HUES48 (cell line): Measurements from ENCODE around the gene RANBP10.

Source experiments
- H3K27ac ChIP-seq: one replicate; pipeline ENCODE4 v1.7.0; 2013; ENCODE audit warnings: low read depth, low read length, inconsistent platforms
- H3K27me3 ChIP-seq: 2 replicates; pipeline ENCODE4 v1.6.1; 2013; ENCODE audit warnings: mild to moderate bottlenecking, low read length; ENCODE audit not compliant: control insufficient read depth, insufficient read depth
- H3K36me3 ChIP-seq: 2 replicates; pipeline ENCODE4 v1.6.1; 2013; ENCODE audit warnings: low read length; ENCODE audit not compliant: control insufficient read depth, insufficient read depth
- H3K4me1 ChIP-seq: 2 replicates; pipeline ENCODE4 v1.6.1; 2013; ENCODE audit warnings: mild to moderate bottlenecking, low read length; ENCODE audit not compliant: control insufficient read depth, insufficient read depth
- H3K4me3 ChIP-seq: 2 replicates; pipeline ENCODE4 v1.5.1; 2013; ENCODE audit warnings: mild to moderate bottlenecking, low read depth, low read length
- H3K9ac ChIP-seq: 2 replicates; pipeline ENCODE4 v1.6.1; 2013; ENCODE audit warnings: mild to moderate bottlenecking, low read depth, low read length, moderate library complexity
- H3K9me3 ChIP-seq: 2 replicates; pipeline ENCODE4 v1.6.1; 2013; ENCODE audit warnings: low read length; ENCODE audit not compliant: control insufficient read depth, insufficient read depth

The RANBP10 gene

GRCh38 chr16:67736858-67737257 is 69.5 kb downstream of the RANBP10 start:
- H3K27me3 ChIP-seq = no peaks in the 10 kb centered on the region
- no peaks in the 10 kb centered on the region for H3K4me1 ChIP-seq
- peaks cover 32% of the 10 kb centered on the region for H3K36me3 ChIP-seq
- H3K9me3 ChIP-seq = no peaks in the 10 kb centered on the region
- H3K9ac ChIP-seq = no peak overlapping the region
- no peak overlapping the region for H3K4me3 ChIP-seq
- no peak overlapping the region for H3K27ac ChIP-seq

GRCh38 chr16:67734731-67735201 is 71.6 kb downstream of the RANBP10 start:
- Histone ChIP-seq H3K27me3 (no peaks in the 10 kb centered on the region), H3K27ac (no peak overlapping the region), H3K9ac (no peak overlapping the region), H3K36me3 (peaks cover 33% of the 10 kb centered on the region), H3K4me3 (no peak overlapping the region), H3K9me3 (no peaks in the 10 kb centered on the region), H3K4me1 (no peaks in the 10 kb centered on the region)

GRCh38 chr16:67733734-67734470 is 72.5 kb downstream of the RANBP10 start:
- no peaks in the 10 kb centered on the region for H3K9me3 ChIP-seq
- H3K4me1 ChIP-seq = no peaks in the 10 kb centered on the region
- H3K9ac ChIP-seq = no peak overlapping the region
- no peaks in the 10 kb centered on the region for H3K27me3 ChIP-seq
- H3K4me3 ChIP-seq = no peak overlapping the region
- H3K36me3 ChIP-seq = peaks cover 42% of the 10 kb centered on the region
- H3K27ac ChIP-seq = no peak overlapping the region

- no peaks in the 10 kb centered on the region for H3K9me3 ChIP-seq
- no peak overlapping the region for H3K4me3 ChIP-seq
- no peak overlapping the region for H3K9ac ChIP-seq
- H3K27me3 ChIP-seq = no peaks in the 10 kb centered on the region
- peaks cover 61% of the 10 kb centered on the region for H3K36me3 ChIP-seq
- no peak overlapping the region for H3K27ac ChIP-seq
- no peaks in the 10 kb centered on the region for H3K4me1 ChIP-seq
Measured at GRCh38 chr16:67731753-67732095, 74.6 kb downstream of the RANBP10 start.

GRCh38 chr16:67731071-67731752 is 75.1 kb downstream of the RANBP10 start:
- Histone ChIP-seq H3K9ac (no peak overlapping the region), H3K4me1 (no peaks in the 10 kb centered on the region), H3K27ac (no peak overlapping the region), H3K9me3 (no peaks in the 10 kb centered on the region), H3K4me3 (no peak overlapping the region), H3K36me3 (peaks cover 64% of the 10 kb centered on the region), H3K27me3 (no peaks in the 10 kb centered on the region)

GRCh38 chr16:67730326-67730725 is 76.0 kb downstream of the RANBP10 start:
- no peak overlapping the region for H3K4me3 ChIP-seq
- peaks cover 66% of the 10 kb centered on the region for H3K36me3 ChIP-seq

GRCh38 chr16:67729636-67730248 is 76.6 kb downstream of the RANBP10 start:
- Histone ChIP-seq H3K27ac (no peak overlapping the region), H3K27me3 (no peaks in the 10 kb centered on the region), H3K4me3 (no peak overlapping the region), H3K9me3 (no peaks in the 10 kb centered on the region), H3K36me3 (peaks cover 68% of the 10 kb centered on the region), H3K9ac (no peak overlapping the region), H3K4me1 (no peaks in the 10 kb centered on the region)

More at GRCh38 chr16:67730326-67730725, 76.0 kb downstream of the RANBP10 start:
- H3K27ac ChIP-seq = no peak overlapping the region
- H3K9me3 ChIP-seq = no peaks in the 10 kb centered on the region
- no peaks in the 10 kb centered on the region for H3K4me1 ChIP-seq
- H3K9ac ChIP-seq = no peak overlapping the region
- no peaks in the 10 kb centered on the region for H3K27me3 ChIP-seq

GRCh38 chr16:67727521-67728485 is 78.6 kb downstream of the RANBP10 start:
- Histone ChIP-seq H3K27ac (no peak overlapping the region), H3K4me1 (no peaks in the 10 kb centered on the region)

GRCh38 chr16:67726106-67727034 is 80.0 kb downstream of the RANBP10 start:
- Histone ChIP-seq H3K9me3 (no peaks in the 10 kb centered on the region), H3K27me3 (no peaks in the 10 kb centered on the region), H3K4me3 (no peak overlapping the region), H3K36me3 (peaks cover 65% of the 10 kb centered on the region), H3K27ac (no peak overlapping the region), H3K9ac (no peak overlapping the region), H3K4me1 (no peaks in the 10 kb centered on the region)

More at GRCh38 chr16:67727521-67728485, 78.6 kb downstream of the RANBP10 start:
- Histone ChIP-seq H3K4me3 (no peak overlapping the region), H3K27me3 (no peaks in the 10 kb centered on the region), H3K36me3 (peaks cover 70% of the 10 kb centered on the region), H3K9me3 (no peaks in the 10 kb centered on the region), H3K9ac (no peak overlapping the region)

GRCh38 chr16:67723911-67724305 is 82.5 kb downstream of the RANBP10 start:
- Histone ChIP-seq H3K9ac (no peak overlapping the region), H3K4me3 (no peak overlapping the region), H3K9me3 (no peaks in the 10 kb centered on the region), H3K36me3 (peaks cover 41% of the 10 kb centered on the region), H3K27ac (no peak overlapping the region), H3K27me3 (no peaks in the 10 kb centered on the region), H3K4me1 (0 out of 2 replicates have a peak, but pooled peaks cover 5% of the 10 kb centered on the region)
